ENCODE data around the gene PACRG.

GRCh38 chr6:163207431-163208383 lies 479.9 kb downstream of the PACRG start:
- TF ChIP-seq BHLHE40 (IDR thresholded peaks at IDR 0.05; ENCODE audit: low read depth, low read length) (no peak), MXI1 (IDR thresholded peaks at IDR 0.05; ENCODE audit: borderline replicate concordance, low read depth, low read length) (no peak), POLR2A (IDR thresholded peaks at IDR 0.05; ENCODE audit: low read depth, low read length) (no peak), CTCF (conservative IDR thresholded peaks at IDR 0.05; ENCODE audit: low read depth, low read length) (no peak), SMC3 (IDR thresholded peaks at IDR 0.05; ENCODE audit: low read depth, low read length) (no peak), NFE2L2 (IDR thresholded peaks at IDR 0.05; ENCODE audit: low read depth, low read length) (no peak), ELK1 (IDR thresholded peaks at IDR 0.05; ENCODE audit: borderline replicate concordance, low read depth, low read length) (no peak), RCOR1 (IDR thresholded peaks at IDR 0.05; ENCODE audit: insufficient replicate concordance, low read length) (no peak), USF2 (IDR thresholded peaks at IDR 0.05; ENCODE audit: low read depth, low read length) (no peak), RAD21 (IDR thresholded peaks at IDR 0.05; ENCODE audit: low read length) (no peak), FOS (IDR thresholded peaks at IDR 0.05; ENCODE audit: low read depth, low read length) (no peak), MAFK (IDR thresholded peaks at IDR 0.05; ENCODE audit: low read depth, low read length) (no peak), CEBPB (IDR thresholded peaks at IDR 0.05; ENCODE audit: low read depth, low read length) (peak; percentile 52; the same call in 1 of the 2 replicates)
